Measurements from ENCODE around the gene AHCYL2.
A peak's percentile ranks its signal among the peaks of the same experiment; 100 is the strongest.
"Not testable (repeated sequence)": the region's sequence is repeated elsewhere in the genome, so short reads cannot be mapped to it uniquely, and the experiment has no call there.

AHCYL2 gene

DNA sequence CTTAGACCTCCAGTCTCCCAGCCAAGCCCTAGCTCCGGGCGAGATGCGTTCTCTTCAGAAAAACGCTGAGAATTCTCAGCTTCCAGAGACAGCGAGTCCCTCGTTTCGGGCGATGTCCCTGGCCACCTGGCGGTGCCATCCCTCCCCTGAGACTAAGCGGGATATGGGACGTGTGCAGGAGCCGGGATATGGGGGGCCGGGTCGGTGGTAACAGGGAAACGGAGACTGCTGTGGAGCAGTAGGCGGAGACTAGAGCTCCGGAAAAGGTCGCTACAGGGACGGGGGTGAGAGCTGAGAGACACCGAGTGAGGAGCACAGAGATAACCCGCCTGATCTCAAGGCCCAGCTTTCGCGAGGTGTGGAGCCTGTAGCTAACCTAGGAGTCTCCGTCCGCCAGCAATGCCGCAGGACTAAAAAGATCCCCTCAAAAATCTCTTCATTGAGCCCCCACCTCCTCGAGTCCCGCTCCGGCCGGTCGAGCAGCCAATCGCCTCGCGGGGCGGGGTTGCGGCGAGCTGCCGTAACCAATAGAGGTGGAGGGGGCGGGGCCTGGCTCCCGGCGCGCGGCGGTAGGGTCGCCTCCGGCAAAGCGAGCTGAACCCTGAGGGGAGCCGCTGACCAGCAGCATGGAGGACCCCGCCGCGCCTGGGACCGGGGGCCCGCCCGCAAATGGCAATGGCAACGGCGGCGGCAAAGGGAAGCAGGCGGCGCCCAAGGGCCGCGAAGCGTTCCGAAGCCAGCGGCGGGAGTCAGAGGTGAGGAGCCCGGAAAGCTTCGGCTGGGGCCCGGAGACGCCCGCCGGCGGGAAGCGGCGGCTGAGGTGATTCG, 209.2 kb downstream of the AHCYL2 start, which contains the start of gene STRIP2:
TSS of gene STRIP2 (plus strand) at position 586 of the 828 bp plus-strand sequence. CDS start at position 627, 41 bp downstream.
- DNase-seq: peak; percentile 88

DNA sequence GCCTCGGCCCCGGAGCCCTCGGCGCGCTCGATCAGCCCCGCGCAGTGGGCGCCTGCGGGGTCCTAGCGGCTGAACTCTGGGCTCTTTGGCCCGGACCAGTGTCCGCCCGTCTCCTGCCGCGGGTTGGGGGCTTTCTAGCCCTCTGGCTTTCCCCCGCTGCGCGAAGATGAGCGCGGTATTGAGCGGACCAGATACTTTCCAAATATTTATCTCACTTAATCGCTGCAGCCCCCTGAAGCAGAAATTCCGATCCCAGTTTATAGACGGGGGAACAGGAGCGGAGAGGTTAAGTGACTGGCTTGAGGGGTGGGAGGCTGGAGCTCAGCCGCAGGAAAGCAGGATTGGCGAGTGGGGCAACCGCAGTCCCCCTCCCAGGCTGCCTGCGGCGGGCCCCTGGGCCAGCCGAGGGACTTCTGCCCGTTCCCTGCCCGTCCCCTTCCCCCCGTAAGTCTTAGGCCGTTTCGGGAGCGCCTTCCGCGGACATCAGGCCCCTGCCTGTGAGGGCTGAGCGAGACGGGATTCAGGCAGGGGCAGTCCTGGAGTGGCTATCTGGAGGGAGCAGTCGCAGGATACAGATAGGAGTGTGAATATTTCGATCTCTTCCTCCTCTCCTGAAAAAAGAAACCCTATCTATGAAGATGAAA, 210.0 kb downstream of the AHCYL2 start:
- no peak for DNase-seq

DNA sequence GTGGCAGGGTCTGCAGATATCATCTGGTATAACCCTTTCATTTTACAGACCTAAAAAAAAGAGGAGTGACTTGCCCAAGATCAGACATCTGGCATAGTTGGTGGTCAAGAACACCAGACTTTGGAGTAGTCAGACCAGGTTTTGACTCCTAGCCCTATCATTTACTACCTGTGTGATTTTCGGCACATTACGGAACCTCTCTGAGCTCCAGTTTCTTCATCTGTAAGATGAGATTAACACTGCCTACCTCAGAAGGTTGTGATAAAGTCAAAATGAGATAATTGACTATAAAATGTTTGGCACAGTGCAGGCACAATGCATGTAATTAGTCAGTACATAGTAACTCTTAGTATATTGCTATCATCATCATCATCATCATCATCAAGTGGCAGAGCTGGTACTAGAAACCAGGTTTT, 210.6 kb downstream of the AHCYL2 start:
- no peak for DNase-seq

DNA sequence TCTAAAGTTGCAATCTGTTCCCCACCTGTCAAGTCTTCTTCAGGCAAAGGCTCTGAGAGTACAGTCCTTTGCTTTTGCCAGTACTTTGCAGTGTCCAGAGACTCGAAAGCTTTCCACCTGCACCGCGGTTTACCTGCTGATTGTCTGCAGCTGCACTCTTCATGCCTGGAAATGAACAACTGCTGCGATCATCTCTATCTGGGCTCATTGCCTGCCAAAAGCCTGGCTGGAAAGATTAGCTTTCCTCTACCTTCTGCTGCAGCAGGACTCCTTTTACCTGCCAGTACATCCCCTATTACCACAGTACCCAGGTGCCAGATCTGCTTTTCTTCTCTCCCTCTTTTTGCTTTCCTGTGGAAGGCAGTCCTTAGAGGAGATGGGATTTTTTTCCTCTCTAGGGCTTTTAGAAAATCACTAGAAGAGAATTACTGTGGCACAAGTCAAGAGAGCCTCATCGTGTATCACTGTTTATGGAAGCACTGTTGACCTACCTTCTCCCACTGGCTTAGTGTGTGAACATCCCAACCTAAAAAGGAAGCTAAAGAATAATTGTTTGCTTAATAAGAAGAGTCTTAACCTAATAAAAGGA, 211.6 kb downstream of the AHCYL2 start:
- DNase-seq: no peak

DNA sequence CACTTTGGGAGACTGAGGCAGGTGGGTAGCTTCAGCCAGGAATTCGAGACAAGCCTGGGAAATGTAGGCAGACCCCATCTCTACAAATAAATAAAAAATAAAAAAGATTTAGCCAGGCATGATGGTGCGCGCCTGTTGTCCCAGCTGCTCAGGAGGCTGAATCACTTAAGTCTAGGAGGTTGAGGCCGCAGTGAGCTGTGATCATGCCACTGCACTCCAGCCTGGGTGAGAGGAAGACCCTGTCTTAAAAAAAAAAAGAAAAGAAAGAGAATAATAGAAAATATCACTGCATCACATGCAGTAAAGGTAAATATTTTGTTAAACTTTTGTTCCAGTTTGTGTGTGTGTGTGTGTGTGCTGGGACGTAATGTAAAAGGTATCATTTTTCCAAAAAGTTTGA, 212.4 kb downstream of the AHCYL2 start:
- DNase-seq: no peak

DNA sequence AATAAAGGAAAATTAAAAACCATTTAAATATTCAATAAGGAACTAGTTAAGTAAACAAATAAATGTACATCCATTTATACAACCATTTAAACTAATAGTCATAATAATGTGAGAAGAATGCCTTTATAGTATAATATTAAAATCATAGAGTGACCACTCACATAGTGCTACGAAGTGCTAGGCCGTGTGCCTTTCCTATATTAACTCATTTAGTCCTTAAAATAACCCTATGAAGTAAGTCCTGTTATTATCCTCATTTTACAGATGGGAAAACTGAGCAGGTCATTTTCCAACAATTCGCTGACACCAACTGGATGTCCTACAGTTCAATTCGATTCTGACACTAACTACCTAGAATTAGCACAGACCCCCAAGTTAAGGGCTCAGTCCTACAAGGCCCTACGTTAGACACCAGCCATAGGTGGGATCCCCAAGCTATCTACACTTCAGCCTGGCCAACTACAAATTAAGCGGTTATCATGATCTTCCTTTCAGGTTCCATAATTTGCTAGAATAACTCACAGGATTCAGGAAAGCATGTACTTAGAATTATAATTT, 213.5 kb downstream of the AHCYL2 start:
- no peak for DNase-seq

DNA sequence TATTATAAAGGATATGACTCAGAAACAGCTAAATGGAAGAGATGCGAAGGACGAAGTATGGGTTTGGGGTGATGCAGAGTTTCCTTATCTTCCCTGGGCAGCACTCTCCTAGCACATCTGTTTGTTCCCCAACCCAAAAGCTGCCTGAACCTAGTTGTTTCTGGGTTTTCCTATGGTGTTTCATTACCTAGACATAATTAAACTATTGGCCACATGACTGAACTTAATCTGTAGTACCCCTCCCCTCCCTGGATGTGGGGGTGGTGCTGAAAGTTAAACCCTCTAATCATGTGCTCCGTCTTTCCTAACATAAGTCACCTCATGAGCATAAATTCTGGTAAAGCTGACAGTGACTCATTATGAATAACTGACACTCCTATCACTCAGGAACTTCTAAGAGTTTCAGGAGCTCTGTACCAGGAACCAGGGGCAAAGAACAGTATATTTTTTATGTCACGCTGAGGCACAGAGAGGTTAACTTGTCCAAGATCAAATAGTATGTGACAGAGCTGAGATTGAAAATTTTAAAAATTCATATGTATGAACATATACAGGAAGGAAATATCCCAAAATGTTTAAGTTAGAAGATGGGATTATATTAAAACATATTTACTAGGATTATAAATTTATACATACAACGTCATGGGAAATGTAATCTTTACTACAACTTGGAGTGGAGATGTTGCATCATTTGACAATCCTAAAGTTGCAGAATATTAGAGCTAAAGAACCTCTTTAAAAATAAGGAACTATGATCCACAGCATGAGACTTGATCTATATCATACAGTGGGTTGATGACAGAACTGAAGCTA, 214.2 kb downstream of the AHCYL2 start:
- DNase-seq: no peak

DNA sequence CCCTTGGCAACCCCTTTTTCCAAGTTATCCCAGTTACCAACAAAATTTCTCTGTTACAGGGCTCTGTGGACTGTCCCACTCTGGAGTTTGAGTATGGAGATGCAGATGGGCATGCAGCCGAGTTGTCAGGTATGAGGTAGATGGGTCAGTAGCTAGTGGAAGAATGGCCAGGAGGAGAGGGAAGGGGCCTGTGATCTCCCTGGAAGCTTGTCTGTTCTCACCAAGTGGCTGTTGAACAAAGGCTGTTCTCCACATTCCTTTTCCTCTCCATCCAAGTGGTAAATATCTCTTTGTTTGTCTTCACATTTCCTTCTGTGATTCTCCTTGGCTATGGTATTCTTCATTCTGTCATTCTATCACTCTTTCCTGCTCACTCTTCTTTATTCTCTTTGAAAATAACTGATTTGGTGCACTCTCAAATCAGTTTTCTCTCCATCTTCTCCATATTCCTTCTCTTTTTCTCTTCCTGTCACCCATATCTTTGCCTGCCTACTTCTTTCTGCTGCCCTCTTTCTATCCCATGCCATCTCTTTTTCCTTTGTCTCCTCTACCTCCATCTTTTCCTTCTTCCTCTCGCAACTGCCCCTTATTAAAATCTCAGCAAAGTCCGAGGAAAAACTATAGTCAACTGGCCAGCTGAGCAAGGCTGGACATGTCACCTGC, 215.3 kb downstream of the AHCYL2 start:
- no peak for DNase-seq

DNA sequence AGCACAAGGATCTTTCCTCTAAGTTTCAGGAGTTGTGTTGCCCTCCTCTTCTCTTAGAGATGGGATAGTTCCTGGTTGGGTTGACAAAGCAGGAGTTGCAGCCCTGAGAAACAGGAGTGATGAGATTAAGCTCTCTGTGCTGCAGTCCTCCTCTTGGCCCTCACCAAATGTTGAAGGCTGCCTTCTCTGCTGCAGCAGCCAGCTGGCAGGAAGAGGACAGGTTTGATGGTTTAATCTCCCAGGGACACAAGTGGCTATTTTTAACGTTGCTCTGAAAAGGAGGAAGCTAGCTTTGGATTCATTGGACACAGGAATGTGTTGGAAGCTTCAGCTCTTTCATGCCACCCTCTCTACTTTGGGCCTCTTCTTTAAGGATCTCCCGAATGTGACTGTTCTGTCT, 218.8 kb downstream of the AHCYL2 start:
- no peak for DNase-seq

DNA sequence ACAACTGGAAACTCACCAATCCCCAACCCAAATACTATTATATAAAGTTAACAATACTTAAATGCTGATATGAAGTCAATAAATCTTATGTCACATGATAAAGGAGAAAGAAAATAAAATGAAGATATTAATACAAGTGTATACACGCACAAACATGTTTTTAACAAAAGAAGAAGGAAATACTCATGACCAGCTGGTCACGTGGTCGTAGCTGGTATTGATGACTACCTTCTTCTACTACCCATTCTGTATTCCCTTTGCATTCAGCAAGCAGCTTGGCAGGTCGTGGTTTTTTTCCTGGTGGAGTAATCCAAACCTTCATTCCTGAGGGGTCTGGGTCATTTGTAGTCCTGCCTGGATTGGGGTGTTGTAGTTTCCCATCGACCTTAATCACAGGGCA, 219.9 kb downstream of the AHCYL2 start:
- not testable (repeated sequence) for DNase-seq

DNA sequence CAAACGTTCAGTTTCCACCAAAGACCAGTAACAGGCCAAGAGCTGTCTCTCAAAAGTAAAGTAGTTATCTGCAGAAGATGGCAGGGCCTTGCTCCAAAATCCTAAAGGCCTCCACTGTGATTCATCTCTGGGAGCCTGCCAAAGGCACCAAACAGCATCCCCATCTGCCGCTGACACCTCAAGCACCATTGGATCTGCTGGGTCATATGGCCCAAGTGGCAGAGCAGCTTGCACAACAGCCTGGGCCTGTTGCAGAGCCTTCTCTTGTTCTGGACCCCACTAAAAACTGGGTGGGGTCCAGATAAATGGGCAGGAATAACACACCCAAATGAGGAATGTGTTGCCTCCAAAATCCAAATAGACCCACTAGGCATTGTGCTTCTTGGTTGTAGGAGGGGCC, 222.1 kb downstream of the AHCYL2 start:
- DNase-seq: not testable (repeated sequence)

DNA sequence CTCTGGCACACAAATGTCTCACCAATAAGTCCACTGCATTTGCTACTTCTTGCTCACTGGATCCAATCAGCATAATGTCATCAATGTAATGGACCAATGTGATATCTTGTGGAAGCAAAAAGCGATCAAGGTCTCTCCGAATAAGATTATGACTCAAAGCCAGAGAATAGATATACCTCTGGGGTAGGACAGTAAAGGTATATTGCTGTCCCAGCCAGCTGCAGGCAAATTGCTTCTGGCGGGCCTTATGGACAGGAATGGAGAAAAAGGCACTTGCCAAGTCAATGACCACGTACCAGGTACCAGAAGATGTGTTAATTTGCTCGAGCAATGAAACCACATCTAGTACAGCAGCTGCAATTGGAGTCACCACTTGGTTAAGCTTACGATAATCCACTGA, 222.6 kb downstream of the AHCYL2 start:
- DNase-seq: not testable (repeated sequence)

DNA sequence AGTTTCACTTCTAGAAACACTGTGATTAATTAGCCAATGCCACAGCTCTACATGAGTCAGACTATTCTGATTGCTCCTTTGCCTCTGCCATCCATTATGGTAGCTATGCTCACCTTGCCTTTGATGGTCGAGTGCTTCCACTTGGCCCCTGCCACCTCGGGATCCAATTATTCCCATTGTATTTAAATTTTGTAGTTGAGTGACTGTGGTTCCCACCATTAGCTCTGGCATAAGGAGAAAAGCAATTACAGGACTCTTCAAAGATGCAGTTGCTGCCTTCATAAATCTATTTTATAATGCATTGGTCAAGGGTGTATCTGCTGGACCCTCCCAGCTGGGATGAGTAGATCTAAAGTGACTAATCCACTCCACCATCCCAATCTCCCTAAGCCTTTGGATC, 223.8 kb downstream of the AHCYL2 start:
- not testable (repeated sequence) for DNase-seq

DNA sequence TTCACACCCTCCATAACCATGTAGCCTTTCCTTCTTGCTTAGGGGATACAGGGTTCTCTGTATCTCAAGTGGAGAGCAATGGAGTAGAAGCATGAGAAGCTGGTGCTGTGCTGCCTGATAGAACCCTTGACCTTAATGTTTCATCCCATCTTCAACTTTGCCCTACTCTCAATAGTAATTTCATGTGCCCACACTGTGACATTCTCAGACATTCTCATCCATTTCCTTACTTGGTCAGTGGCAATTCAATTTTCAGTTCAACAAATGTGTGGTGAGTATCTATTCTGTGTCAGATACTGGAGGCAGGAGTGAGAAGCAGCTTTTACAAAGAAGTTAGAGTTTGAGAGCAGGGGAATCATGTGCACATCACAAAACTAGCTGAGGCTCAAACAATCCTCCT, 225.5 kb downstream of the AHCYL2 start:
- no peak for DNase-seq

DNA sequence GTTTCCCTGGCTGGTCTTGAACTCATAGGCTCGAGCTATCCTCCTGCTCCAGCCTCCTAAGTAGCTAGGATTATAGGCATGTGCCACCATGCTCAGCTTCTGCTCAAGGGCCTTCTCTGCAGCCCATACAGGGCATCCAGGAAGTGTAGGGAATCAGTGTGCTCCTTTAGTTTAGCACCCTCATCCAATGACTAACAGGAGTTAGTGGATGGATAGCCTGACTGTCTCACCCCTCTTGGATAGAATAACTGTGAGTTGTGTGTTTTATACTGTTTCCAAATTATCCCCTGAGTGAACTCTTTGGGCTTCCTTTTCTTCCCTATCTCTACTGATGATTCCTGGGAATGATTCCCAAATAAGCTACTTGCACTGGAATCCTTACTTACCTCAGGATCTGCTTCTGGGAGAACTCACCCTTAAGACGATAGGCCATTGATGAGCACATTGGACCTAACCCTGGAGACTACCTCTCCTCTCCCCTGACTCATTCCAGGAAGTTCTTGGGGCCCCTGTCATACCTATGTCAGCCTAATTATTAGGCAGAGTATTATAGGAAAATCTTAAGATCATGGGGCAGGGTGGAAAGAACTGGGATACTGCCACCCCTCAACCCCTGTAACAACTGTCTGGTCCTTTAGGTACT, 227.9 kb downstream of the AHCYL2 start:
- DNase-seq: no peak

DNA sequence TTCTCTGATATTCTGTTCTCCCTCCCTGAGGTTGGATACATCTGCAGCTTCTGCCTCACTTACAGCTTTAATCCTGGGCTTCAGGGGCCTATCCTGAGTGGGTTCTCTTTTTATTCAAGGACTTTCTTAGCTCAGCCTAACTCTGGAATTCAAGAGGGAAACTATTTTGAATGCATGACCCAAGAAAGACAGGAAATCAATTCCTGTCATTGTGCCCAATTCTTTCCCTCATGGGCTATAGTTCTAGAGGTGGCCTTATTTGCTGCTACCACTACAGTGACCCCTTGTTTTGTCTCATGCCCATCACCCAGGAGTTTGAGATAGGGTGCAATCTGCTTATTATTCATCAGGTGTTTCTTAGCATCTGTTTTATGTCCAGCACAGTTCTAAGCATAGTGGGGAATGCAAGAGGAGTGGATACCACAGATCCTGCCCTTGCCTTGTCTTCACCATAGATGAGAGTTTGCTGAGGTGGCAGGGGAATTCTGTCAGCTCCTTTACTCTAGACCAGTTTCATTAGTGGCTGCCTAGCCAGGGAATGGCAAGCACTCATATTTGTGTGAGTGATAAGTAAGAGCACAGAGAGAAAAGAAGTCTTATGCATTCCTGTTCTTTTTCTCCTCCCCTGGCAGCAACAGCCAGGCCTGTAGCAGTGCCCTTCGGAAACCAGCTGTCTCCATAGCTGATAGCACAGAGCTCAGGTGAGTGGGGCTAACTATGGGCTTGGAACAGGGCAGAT, 228.8 kb downstream of the AHCYL2 start:
- DNase-seq: no peak

DNA sequence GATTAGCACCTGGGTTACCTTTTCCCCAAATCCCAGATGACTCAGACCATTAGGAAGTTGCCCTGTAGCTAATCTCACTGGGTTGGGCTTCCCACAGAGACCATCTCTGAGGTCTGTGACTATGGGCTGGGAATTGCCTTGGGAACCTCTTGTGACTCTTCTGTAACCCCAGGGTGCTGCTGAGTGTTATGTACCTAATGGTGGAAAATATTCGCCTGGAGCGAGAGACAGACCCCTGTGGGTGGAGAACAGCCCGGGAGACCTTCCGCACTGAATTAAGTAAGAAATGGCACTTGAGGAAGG, 229.4 kb downstream of the AHCYL2 start:
- no peak for DNase-seq

DNA sequence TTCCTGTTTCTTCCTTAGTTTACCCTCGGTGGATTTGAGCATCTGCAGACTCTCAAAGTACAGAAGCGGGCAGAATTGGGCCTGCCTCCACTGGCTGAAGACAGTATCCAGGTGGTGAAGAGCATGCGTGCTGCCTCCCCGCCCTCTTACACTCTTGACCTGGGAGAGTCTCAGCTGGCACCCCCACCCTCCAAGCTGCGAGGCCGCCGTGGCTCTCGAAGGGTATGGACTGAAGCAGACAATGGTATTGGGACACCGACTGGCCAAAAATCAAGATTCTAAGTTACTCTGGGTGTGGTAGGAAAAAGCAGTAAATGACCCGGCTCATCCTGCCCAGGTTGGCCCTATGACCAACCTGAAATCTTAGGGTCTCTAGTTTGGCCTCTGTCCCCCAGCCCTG, 231.6 kb downstream of the AHCYL2 start:
- DNase-seq: no peak

DNA sequence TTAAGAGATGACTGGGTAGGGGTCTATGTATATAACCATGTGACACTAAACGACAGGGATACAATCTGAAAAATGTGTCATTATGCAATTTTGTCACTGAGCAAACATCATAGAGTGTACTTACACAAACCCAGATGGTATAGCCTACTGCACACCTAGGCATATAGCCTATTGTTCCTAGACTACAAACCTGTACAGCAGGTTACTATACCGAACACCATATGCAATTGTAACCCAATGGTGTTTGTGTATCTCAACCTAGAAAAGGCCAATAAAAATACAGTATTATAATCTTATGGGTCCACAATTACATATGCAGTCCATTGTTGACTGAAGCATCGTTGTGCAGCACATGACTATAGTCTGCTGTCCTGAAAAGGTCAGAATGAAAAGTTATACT, 232.3 kb downstream of the AHCYL2 start:
- no peak for DNase-seq

DNA sequence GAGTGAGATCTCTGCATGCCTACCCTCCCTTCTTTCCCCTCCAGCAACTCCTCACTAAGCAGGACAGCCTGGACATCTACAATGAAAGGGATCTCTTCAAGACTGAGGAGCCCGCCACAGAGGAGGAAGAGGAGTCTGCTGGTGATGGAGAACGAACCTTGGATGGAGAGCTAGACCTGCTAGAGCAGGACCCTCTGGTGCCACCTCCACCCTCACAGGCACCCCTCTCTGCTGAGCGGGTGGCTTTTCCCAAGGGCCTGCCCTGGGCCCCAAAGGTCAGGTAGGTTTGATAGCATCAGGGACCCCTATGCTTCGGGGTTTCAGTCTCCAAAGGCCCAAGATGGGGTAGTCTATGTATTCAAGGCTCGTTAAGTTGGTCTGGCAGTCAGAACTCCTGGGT, 233.3 kb downstream of the AHCYL2 start:
- no peak for DNase-seq

DNA sequence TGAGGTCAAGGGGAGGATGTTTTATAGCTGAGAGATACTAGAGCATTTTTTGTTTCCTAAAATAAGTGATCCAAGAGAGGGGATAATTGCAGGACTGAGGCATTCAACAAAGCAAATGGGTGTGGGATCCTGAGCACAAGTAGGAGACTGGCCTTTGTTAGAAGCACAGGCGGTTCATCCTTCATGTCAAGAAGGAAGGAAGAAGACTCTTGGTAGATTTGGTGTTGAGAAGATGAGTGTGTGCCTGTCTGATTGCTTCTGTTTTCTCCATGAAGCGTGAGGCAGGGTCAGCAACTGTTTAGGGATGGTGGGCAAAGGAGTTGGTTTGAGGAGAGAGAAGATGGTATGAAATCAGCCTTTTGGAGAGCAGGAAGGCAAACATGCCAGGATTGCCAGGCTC, 237.0 kb downstream of the AHCYL2 start:
- no peak for DNase-seq
